GM10248 (cell line): ENCODE results near the gene PRKN.

Experiments used
- CTCF ChIA-PET: fragments of 300-600 bp; sonication (Branson Sonifier 250); formaldehyde crosslinking; extraction: SDS; loops from one replicate; lab custom pipeline; 2021; ENCODE audit warnings: antibody characterized with exemption; lab: Yijun Ruan, JAX
- POLR2A ChIA-PET: fragments of 350-650 bp; sonication (Branson Sonifier 250); formaldehyde crosslinking; extraction: SDS; loops from one replicate; lab custom pipeline; 2020; ENCODE audit warnings: antibody characterized with exemption; lab: Yijun Ruan, JAX
- DNase-seq: peaks from one replicate; pipeline ENCODE4 v3.0.0; 2012; ENCODE audit errors: extremely low spot score
- CTCF ChIP-seq: IDR thresholded peaks from 2 replicates; pipeline ENCODE4 v1.5.1; 2012; ENCODE audit warnings: mild to moderate bottlenecking, low read depth; ENCODE audit errors: extremely low read depth, missing control alignments, control extremely low read depth

The PRKN gene

GRCh38 chr6:162085561-162085960, 642.0 kb downstream of the PRKN start:
- TF ChIP-seq CTCF = no peak
- DNase-seq = no peak
- ChIA-PET POLR2A (no interaction called here), CTCF (no interaction called here)

GRCh38 chr6:162082520-162082919, 645.0 kb downstream of the PRKN start:
- no peak for TF ChIP-seq CTCF
- ChIA-PET POLR2A (no interaction called here), CTCF (interaction anchor here (0.9 to 1.8 kb wide), 3 partner anchors 12 to 26 kb away, joined by 3 to 4 read pairs (median 4); no protein-coding TSS in a partner anchor)
- no peak for DNase-seq

- ChIA-PET CTCF (no interaction called here), POLR2A (no interaction called here)
- TF ChIP-seq CTCF = no peak
- DNase-seq = no peak
Observed at GRCh38 chr6:162078667-162079066, 648.9 kb downstream of the PRKN start.

GRCh38 chr6:162078126-162078525, 649.4 kb downstream of the PRKN start:
- no peak for DNase-seq
- ChIA-PET POLR2A (no interaction called here), CTCF (no interaction called here)
- TF ChIP-seq CTCF = no peak

- ChIA-PET CTCF (no interaction called here), POLR2A (no interaction called here)
- DNase-seq = no peak
- TF ChIP-seq CTCF = no peak
Observed at GRCh38 chr6:162076816-162077215, 650.8 kb downstream of the PRKN start.

GRCh38 chr6:162074641-162075275, 652.8 kb downstream of the PRKN start:
- ChIA-PET CTCF (no interaction called here), POLR2A (no interaction called here)
- no peak for DNase-seq
- no peak for TF ChIP-seq CTCF

- no peak for DNase-seq
- CTCF ChIA-PET = interaction anchor here (0.9 kb wide), 1 partner anchor 11 kb away, joined by 3 read pairs; no protein-coding TSS in a partner anchor
- POLR2A ChIA-PET = no interaction called here
- TF ChIP-seq CTCF = no peak
Observed at GRCh38 chr6:162070639-162071038, 656.9 kb downstream of the PRKN start.
